Measurements from ENCODE around the gene BDH2.
A peak's percentile ranks its signal among the peaks of the same experiment; 100 is the strongest.

Gene BDH2

DNA sequence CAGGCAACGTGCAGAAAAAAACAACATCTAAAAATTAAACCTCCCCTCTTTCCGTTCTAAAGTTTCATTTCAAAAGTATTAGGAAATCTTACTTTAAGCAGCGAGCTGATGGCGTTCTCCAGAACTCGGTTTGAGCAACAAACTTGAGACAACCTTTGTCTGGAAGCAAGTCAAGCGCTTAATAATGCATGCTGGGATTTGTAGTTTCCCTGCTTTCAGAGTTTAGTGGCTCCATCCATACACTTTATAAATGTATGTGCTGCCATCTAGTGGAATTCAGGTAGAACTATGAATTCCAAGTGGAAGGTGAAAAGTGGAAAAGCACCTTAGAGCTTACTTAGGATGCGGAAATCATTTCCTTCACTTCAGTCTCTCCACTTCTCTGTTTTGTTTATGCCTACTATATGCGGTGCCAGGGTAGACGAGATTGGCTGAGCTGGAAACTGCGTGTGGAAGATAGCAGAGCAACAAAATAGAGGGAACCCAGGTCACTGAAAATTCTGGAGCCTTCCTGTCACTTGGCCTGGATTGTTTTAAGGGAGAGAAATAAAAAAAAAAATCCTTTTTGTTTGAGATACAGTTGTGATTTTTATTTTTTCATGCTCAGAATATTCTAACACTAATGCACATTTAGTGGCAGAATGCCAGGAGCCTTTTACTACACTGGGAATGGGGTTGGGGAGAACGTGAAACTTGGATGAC is at the start of gene BDH2:
Gene BDH2, minus strand, starts transcription at position 144 of the 702 bp plus-strand sequence. CDS start 3,580 bp downstream, outside the sequence.
- peak; percentile 90 for DNase-seq (ENCODE audit: low spot score)

DNA sequence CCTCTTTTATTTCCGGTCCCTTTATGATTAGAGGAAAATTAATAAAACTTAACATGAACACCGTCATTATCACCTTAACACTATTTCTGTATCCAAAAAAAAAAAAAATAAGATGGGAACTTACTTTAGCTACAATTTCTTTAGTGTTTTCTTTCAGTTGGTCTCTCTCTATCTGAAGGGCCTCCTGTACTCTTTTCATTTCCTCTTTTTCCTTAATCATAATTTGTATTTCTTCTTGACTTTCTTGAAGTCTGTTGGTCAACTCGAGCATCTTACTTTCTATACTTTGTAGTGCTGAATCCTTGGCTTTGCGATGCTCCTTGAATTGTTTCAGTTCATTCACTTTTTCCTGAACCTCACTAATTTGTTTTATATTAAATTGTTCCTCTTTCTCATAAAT is 45.3 kb upstream of the BDH2 start:
- no peak for DNase-seq (ENCODE audit: low spot score)

DNA sequence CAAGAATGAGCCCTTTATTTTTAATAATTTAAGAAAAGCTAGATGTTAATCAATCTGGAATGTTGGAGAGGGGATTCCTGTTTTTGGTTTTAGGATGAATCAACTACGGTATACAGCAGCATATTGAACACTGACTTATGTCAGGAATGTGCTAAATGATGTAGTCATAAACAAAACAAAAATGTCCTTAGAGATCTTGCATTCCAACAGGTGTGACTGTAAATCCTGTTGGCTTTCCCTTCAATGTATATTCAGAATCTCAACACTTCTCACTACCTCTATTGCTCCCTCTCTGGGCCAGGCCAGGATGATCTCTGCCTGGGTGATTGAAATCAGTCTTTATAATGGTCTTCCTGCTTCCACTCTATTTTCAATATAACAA is 37.8 kb upstream of the BDH2 start:
- no peak for DNase-seq (ENCODE audit: low spot score)

DNA sequence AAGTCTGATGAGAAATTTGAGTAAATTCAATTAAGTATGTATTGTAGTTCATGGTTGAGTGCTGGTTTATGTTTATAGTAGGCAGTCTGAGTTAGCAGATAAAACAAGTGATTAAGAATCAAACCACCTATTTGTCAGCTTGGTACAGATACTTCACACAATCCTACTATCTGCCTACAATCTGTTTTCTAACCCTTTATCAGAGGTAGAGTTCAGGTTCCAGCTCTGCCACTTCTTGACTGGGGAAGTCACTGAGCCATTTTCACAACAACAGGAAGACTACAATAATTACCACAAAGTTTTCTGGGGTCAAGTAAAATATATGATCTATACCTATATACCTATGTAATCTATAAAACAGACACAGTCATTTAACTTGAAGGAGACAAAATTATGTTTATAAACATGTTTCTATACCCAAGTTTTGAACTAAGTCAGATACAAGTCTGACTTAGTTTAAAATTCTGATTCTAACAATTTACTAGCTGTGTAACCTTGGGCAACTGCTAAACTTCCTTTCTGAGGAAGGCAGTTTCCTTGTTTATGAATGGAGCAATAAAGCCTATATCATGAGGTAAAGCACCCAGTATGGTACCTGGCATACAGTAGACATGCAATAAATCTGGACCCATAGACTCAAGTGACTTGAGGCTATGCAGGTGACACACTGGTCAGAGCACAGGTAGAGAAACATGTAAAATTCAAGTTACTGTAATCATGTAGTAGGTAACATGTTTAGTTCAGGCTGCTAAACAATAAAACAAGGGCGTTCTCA is 37.2 kb upstream of the BDH2 start:
- no peak for DNase-seq (ENCODE audit: low spot score)

DNA sequence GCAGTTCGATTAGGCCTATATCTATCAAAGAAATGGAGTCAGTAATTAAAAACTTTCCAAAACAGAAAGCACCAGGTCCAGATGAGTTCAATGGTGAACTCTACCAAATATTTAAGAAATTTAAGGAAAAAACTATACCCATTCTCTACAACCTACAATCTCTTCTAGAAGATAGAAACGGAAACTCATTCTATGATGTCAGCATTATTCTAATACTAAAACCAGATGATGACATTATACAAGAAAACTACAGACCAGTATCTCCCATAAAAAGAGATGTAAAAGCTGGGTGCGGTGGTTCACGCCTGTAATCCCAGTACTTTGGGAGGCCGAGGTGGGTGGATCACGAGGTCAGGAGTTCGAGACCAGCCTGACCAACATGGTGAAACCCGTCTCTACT is 29.5 kb upstream of the BDH2 start:
- DNase-seq (ENCODE audit: low spot score), result no peak

DNA sequence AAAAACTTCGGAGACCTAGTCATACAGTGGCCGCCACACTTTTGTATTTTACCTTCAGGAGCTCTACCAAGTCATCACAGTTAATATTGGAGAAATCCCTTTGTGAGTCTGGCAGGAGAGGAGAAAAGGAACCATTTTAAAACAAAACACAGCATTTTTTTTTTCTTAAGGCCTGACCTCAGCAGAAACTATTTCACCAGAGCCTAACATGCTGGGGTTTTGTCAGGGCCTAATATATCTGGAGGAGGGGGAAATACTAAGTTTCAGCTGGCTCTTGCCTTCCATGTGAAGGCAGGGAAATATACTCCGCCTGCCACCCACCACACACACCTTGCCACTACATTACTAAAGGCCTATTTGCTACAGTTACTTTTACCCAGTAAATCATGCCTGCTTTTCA is 26.5 kb upstream of the BDH2 start:
- DNase-seq (ENCODE audit: low spot score), result no peak

DNA sequence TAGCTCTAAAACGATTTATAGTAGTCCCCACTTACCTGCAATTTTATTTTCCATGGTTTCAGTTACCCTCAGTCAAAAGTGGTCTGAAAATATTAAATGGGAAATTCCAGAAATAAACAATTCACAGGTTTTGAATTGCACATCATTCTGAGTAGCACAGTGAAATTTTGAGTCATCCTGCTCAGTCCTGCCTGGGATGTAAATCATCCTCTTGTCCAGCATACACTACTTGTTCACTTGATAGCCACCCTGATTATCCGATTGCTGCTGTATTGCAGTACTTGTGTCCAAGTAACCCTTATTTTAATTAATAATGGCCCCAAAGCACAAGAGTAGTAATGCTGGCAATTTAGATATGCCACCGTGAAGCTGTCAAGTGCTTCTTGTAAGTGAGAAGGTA is 23.5 kb upstream of the BDH2 start:
- DNase-seq (ENCODE audit: low spot score), result no peak

DNA sequence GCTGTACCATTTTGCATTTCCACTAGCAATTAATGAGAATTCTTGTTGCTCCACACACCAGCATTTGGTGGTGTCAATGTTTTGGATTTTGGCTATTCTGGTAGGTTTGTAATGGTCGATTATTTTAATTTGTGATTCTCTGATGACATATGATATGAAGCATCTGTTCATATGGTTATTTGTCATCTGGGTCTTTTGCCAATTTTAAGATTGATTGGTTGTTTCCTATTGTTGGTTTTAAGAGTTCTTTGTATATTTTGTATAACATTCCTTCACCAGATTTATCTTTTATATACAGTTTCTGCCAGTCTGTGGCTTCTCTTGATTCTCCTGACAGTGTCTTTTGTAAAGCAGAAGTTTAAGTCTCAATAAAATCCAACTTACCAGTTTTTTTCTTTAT is 18.5 kb upstream of the BDH2 start:
- no peak for DNase-seq (ENCODE audit: low spot score)

DNA sequence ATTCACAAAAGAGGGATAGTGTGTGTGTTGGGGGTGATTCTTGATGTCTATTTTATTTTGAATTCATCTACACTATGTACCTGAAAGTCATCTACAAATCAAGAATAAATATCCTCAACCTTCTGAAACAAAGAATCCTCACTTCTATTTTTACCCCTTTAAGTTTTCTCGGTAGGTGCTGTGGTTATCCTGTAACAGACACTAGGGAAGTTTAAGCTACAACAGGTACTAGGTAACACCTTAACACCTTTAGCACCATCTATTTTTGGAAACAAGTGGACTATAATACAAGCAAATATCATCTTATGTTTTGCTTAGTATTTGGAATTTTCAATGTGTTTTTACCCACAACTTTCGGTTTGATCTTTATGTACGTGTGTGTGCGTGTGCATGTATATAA is 12.0 kb upstream of the BDH2 start:
- DNase-seq (ENCODE audit: low spot score), result no peak

DNA sequence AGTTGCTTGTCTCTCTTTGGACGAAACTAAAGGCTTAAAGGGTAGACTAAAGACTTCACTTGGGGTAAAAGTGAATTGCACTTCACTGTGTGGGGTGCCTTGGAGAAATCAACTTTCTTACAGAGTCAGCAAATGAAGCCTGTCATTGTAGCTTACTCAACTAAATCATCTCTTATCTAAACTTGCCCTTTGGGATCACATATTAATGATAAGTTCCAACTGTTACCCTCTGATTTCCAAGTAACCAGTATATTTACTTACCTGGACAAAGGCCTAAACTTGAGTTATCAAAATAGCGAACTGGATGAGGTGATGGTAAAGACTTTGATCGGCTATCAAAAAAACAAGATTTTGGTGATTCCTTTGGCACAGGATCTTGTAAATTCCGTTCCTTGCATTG is 8.9 kb upstream of the BDH2 start:
- no peak for DNase-seq (ENCODE audit: low spot score)

DNA sequence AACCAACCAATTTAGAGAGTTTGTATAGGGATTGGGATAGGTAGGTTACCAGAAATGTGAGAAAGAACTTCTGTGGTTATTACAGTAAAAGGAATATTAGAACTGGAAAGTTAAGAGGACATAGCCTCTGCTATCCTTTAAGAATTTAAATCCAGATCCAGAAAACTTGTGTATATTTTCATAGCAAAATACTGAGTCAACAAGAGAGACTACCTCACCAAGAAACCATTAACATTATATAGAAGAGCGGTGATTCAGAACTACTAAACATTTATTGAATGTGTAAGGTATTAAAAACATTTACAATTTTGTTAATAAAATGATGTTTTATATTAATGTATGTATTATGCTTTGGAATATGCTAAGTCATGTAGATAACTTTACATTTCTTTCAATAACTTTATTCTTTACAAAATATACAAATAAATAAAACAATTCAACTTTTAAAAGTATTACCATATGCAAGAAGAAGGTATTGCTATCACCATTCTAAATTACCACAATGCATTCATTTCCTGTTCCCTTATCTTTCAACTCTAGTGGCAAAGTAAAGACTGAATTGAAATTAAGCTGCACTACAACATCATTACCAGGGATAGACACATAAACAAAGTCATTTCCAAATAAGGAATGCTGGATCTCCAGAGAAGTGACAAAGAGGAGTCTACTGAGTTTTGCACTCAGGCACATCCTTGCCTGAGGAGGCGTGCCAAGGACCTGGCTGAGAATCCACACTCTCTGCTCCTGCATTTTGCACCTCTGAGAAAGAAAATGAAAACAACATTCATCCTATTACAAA is 6.1 kb upstream of the BDH2 start:
- no peak for DNase-seq (ENCODE audit: low spot score)

DNA sequence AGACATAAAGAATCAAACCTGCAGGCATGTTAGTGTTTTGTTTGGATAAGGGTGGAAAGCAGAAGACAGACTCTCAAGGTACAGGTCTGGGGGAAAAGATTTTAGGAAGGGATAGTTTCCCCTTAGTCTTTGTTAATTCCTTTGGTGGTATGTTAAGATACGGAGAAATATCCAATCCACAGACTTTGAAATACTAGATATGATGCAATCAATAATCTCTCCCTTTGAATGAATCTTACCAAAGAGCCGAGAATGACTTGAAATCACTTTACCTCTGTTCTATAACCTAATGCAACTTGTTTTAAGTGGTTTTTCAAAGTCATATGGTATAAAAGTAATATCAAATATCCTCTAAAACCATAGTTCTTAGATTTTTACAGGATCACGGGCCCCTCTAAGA is 5.3 kb upstream of the BDH2 start:
- no peak for DNase-seq (ENCODE audit: low spot score)

DNA sequence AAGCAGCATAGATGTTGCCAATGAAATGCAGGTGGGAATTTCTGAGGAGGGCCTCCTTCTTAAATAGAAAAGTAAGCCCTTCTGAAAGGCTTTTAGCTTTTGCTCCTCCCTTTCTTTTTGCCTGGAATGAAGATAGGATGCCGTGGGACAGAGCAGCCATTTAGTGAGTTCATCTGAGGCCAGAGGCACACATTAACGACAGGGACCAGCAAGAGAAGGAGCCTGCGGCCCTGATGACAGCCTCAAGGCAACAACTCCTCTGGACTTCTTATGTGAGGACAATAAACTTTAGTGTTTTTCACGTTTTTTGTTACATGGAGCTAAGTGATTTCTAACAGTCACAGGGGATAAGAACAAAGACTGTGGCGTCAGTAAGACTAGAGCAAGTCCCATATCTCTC is 1.1 kb upstream of the BDH2 start:
- DNase-seq (ENCODE audit: low spot score), result no peak

DNA sequence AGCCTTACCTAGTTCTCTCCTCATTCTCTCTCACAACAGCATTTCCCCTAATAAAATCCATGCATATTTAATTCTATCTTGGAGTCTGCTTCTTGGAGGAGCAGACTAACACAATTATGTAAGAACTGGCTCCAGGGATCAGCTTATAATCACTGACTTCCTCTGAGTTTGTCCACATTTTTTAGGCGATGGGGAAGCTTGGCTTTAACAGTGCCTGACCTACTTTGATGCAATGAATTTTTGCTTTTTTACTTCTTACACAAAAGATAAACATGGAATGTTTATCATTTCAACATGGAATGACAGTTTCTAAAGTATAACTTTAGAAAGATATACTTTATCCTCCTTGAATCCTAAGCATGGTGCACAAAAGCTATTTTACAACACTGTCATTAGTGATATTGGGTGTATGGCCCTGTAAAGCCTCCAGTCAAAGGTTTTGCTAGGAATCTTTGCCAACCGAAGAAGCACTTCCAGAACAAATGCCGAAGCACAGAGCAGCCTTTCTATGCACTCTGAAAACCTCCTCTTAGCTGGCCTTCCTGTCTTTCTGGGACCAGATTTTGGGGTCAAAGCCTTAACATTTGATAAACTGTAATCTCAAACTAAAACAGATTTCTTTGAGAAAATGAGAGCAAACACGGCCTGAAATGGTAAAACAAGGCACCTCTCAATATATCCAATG is 736 bp downstream of the BDH2 start:
- no peak for DNase-seq (ENCODE audit: low spot score)

DNA sequence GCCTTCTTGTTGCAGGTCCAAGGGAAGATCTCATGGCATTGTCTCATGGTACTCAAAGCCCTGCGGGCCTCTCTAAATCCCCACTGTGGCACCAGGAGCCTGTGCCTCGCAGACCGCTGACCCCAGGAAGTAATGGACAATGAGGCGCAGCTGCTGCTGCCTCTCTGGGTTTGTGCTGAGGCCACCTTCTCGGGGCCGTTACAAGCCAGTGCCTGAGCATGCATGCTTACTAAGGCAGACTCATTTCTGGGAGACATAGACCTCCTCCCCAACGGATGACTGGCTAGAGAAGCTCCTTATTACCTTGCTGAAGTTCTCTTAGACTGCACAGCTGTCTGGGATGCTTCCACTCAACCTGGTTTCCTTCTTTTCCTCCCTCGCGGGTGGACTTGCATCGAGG is 1.3 kb downstream of the BDH2 start:
- no peak for DNase-seq (ENCODE audit: low spot score)

DNA sequence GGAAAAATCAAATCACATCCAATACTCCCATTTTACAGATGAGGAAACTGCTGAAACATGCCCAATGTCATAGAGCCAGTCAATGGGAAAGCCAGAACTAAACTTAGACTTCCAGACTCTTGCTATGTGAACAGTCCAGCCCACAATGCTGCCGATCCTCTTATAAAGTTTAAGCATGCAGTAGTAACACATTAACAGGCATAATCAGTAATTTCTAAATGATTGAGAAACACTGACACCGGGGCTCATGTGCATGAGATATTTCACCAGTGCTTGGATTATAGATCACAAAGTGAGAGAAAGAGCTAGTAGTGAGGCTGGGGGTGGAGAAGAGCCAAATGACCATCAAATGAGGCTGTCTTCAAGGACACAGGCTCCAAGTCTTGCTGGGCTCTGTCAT is 2.5 kb downstream of the BDH2 start:
- no peak for DNase-seq (ENCODE audit: low spot score)

DNA sequence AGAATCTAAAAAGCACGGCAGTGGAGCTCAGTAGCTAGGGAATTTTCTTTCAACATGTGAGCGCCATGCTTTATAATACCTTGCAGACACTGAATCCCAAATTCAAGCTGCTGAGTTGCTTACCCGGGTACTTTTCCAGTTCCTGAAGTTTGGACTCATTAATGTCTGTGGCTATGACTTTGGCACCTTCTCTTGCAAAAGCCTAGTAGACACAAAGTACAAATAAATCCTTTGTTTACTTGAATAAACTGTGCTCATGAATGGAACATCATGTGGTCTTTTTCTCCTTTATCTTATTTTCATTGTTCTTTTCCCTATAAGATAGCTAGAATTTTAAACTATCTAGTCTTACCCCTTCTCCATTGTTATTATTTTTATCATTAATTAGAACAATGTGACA is 4.6 kb downstream of the BDH2 start:
- DNase-seq (ENCODE audit: low spot score), result no peak

DNA sequence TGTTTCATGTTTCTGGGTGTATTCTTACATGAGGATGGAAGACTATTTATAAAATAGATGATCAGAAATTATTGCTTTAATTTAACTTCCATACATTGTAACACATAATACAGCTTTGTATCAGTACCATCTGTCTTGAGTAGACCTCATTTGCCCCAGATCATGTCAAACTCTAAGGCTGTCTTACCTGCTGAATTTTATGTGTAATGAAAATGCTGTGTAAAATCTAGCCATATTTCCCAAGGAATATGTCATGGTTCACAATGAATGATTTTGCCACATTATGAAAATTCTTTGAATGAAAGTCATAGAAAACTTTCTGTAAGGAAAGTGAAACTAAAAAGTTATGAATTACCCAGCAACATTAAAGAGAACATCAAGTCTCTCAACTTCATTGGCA is 7.4 kb downstream of the BDH2 start:
- no peak for DNase-seq (ENCODE audit: low spot score)

DNA sequence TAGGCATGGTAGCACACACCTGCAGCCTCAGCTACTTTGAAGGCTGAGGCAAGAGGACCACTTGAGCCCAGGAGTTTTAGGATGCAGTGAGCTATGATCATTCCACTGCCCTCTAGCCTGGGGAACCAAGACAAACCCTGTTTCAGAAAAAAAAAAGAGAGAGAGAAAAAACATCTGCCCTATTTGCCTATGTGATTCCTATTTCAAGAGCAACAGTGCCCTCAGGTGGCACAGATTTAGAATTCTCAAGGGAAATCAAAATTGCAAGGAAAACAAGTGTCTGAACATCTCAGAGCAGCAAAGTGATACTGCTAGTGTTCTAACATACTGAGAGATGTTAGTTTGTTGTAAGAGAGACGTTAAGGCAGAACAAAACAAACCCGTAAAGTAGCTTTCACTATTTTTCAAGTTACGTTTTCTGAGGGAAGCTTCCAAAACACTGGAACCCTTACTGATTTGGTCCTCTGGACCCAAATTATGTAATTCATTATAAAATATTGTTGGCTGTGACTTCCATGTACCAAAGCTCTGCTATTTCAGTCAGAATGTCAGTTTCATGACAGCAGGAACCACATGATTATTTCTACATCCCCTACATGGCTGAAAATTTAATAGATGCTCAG is 7.9 kb downstream of the BDH2 start:
- peak; percentile 80 for DNase-seq (ENCODE audit: low spot score)

DNA sequence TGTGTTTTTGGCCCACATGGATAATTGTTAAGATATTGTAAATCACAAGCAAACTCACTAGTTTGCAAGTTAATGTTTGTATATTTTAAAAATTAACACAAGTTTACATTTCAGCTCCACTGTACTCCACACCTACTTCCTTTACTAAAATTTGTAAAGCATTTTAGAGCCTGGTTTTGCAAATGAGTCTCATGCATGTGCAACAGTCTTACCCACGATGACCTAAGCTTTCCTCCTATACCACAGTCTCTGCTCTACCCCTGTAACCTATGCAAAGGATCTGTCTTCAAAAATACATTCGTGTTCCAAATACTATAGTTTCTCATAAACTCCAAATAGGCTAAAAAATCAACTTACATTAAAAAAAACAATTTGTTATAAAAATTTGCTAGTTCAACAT is 10.2 kb downstream of the BDH2 start:
- no peak for DNase-seq (ENCODE audit: low spot score)

DNA sequence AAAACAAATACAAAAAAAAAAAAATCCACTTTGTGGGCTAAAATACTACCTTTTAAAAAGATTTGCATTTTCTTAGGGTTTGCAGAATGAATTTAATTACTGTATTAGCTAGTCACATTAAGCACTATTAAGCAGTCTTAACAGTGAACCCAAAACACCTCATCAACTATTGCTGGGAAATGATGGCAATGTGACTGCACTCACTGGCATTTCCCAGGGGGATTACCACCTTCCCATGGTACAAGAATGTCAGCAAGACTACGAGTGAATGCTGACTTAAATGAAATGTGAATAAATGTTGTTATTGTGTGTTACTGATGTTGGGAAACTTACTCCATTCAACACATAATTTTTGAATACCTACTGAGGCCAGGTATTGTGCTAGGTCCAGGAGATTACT is 13.1 kb downstream of the BDH2 start:
- no peak for DNase-seq (ENCODE audit: low spot score)

DNA sequence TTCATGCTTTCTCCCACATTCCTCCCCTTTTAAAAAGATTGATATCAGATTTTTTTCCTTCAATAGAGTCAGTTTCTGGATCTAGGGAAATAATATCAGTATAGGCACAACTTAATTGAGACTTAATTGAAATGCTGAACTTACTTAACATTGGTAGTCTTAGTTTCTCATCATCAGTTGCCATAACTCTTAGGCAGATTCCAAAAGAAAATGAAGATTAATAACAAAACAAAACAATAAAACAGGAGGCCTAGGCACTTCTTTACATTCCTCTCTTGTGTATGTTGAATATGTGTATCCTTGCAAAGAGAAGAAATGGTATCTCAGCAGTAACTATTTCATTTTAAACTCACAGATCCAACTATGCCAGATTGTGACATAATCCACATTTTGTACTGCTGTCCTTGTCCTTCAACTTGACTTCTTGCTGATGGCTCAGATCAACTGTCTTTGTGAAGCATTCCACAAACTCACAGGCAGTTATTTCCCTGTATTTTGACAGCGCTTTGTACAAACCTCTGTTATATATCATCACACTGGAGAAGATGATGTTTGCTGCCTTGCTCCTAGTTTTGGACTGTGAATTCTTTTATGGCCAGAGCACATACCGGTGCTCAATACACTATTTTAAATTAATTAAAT is 14.0 kb downstream of the BDH2 start:
- no peak for DNase-seq (ENCODE audit: low spot score)
